Gastrocnemius medialis (tissue), 4 donors: ENCODE measurements around the gene MYO9B.

Experiments used
- POLR2A ChIP-seq, 2 donors: fragments of 450-650 bp; IDR thresholded peaks; one replicate each; pipeline ENCODE4 v1.6.1; 2017; ENCODE audit warnings: antibody characterized with exemption in 2 of 2, mild to moderate bottlenecking in 2 of 2, moderate library complexity in 2 of 2
- TF ChIP-seq, protein P1 (sequence below), 5 experiments: fragments of 450-650 bp in 3 of 5; fragments of 200-600 bp in 2 of 5; sonication (generic) in 2 of 5; IDR thresholded peaks in 4 of 5; conservative IDR thresholded peaks in 1 of 5; 1 replicate in 4 of 5; 2 replicates in 1 of 5; pipeline ENCODE4 v1.5.1; 2016 to 2019; ENCODE audit warnings: antibody characterized with exemption in 5 of 5, mild to moderate bottlenecking in 3 of 5, moderate library complexity in 3 of 5

DNA sequence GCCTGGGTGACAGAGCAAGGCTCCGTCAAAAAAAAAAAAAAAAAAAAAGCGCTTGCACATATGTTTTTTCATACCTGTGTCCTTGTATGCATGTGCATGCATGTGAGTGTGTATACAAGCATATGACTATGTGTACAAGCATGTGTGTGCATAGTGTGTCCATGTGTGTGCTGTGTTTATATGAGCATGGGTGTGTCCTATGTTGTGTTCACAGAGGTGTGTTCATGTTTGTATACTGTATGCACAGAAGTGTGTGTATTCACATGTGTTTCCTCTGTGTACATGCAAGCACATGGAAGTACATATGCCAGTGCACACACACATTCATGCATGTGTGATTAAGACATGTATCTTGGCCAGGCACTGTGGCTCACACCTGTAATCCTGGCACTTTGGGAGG is 17.1 kb downstream of the MYO9B start:
- TF ChIP-seq, protein P1, sequence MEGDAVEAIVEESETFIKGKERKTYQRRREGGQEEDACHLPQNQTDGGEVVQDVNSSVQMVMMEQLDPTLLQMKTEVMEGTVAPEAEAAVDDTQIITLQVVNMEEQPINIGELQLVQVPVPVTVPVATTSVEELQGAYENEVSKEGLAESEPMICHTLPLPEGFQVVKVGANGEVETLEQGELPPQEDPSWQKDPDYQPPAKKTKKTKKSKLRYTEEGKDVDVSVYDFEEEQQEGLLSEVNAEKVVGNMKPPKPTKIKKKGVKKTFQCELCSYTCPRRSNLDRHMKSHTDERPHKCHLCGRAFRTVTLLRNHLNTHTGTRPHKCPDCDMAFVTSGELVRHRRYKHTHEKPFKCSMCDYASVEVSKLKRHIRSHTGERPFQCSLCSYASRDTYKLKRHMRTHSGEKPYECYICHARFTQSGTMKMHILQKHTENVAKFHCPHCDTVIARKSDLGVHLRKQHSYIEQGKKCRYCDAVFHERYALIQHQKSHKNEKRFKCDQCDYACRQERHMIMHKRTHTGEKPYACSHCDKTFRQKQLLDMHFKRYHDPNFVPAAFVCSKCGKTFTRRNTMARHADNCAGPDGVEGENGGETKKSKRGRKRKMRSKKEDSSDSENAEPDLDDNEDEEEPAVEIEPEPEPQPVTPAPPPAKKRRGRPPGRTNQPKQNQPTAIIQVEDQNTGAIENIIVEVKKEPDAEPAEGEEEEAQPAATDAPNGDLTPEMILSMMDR (IDR thresholded peaks at IDR 0.05 in 4 of 5, conservative IDR thresholded peaks at IDR 0.05 in 1 of 5), result no peak
- no peak for TF ChIP-seq POLR2A (IDR thresholded peaks at IDR 0.05)
